GM12873 (cell line): ENCODE results near the gene ACMSD.

Source experiments
- CTCF ChIP-seq: IDR thresholded peaks from 2 replicates; pipeline ENCODE4 v1.5.1; 2012; ENCODE audit warnings: low read depth, mild to moderate bottlenecking, moderate library complexity, low read length, control low read depth; ENCODE audit not compliant: insufficient read depth; ENCODE audit errors: missing control alignments

ACMSD gene

GRCh38 chr2:134897932-134898331 lies 59.5 kb downstream of the ACMSD start:
- no peak for TF ChIP-seq CTCF

GRCh38 chr2:134899204-134899603 lies 60.8 kb downstream of the ACMSD start:
- no peak for TF ChIP-seq CTCF

DNA sequence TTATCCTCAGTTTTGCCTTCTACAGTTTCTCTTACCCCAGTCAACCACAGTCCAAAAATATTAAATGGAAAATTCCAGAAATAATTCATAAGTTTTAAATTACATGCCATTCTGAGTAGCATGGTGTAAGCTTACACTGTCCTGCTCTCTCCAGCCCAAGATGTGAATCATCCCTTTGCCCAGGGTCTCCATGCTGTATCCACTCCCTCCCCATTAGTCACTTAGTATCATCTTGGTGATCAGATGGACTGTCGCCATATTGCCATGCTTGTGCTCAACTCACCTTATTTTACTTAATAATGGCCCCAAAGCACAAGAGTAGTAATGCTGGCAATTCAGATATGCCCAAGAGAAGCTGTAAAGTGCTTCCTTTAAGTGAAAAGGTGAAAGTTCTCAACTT lies 61.7 kb downstream of the ACMSD start:
- no peak for TF ChIP-seq CTCF

GRCh38 chr2:134905168-134905567 lies 66.8 kb downstream of the ACMSD start:
- no peak for TF ChIP-seq CTCF

DNA sequence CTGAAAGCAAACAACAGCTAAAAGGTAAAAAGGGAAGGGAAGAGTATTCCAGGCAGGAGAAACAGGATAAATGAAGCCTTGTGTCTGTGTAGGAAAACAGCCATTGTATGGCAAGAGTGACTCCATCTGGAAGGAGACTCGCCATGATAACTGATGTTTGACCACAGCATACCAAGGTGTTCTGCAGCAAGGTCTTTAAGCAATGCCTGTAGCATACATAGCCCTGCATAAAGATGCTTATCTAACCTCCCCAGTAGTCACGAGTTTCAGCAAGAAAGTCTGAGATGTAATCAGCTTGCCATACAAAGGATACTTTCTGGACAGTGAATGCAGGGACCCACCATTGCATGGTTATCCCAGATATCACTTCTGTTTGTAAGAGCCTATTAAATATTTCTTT lies 68.3 kb downstream of the ACMSD start:
- TF ChIP-seq CTCF = no peak

- TF ChIP-seq CTCF = no peak
Measured at GRCh38 chr2:134910763-134911399, 72.5 kb downstream of the ACMSD start.

DNA sequence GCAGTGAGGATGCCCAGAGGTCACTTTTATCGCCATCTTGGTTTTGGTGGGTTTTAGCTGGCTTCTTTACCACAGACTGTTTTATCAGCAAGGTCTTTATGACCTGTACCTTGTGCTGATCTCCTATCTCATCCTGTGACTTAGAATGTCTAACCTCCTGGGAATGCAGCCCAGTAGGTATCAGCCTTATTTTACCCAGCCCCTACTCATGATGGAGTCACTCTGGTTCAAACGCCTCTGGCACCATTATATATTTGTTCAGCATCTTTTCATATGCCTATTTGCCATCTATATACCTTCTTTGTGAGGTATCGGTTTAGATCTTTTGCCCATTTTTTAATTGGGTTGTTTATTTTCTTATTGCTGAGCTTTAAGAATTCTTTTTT lies 73.0 kb downstream of the ACMSD start:
- TF ChIP-seq CTCF = no peak
